RCC 7860 (cell line): ENCODE data around the gene GPX4.
A peak's percentile ranks its signal among the peaks of the same experiment; 100 is the strongest.

Source experiments
- DNase-seq: peaks from one replicate; pipeline ENCODE4 v3.0.0-alpha.2; 2015; ENCODE audit warnings: low spot score
- FAIRE-seq: peaks from 2 replicates; lab custom pipeline; 2012; peaks lifted over from hg19 to GRCh38; lab: Jason Lieb, UNC

Gene GPX4

GRCh38 chr19:1102407-1103131 is 1.2 kb upstream of the GPX4 start:
- FAIRE-seq = peak; percentile 98
- DNase-seq = peak; percentile 100

DNA sequence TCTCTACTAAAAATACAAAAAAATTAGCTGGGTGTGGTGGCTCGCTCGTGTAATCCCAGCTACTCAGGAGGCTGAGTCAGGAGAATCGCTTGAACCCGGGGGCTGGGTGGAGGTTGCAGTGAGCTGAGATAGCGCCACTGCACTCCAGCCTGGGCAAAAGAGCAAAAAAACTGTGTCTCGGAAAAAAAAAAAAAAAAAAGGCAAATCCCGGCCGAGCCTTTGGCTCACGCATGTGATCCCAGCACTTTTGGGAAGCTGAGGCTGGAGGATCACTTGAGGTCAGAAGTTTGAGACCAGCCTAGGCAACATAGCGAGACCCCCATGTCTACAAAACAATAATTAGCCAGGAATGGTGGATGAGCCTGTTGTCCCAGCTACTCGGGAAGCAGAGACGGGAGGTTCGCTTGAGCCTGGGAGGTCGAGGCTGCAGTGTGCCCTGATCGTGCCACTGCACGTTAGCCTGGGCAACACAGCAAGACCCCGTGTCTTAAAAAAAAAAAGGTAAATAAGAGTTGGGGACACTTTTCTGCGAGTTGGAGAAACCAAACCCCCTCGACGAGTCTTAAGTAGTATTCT is 574 bp upstream of the GPX4 start:
- FAIRE-seq (no peak), DNase-seq (peak; percentile 36)

DNA sequence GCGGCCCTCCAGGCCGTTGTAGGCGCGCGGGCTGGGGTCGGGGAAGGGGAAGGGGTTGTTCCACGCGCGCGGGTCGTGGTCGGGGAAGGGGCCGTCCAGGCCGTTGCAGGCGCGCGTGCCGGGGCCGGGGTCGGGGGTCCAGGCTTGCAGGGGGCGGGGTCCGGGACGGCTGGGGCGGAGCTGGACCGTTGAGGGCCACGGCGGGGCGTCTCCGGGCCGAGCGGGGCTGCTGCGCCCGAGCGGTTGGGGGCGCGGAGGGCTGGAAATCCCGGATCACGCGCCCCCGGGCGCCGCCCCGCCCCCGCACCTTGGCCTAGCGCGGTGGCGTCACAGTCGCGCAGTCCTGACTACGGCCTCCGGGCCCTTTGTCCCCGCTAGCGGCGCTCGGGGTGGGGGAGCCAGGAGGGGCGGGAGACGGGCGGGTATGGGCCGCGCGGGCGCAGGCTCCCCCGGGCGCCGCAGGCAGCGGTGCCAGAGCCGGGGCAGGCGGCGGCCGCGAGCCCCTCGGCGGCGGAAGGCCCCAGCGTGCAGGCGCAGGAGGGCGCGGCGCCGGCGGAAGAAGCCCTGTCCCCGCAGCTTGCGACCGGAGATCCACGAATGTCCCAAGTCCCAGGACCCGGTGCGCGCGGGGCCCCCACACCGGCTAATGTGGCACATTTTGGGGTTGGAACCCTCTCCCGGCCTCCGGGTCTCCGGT is 665 bp downstream of the GPX4 start:
- peak; percentile 57 for DNase-seq
- FAIRE-seq = no peak

- peak; percentile 23 for DNase-seq
- no peak for FAIRE-seq
Observed at GRCh38 chr19:1105008-1105872, 1.4 kb downstream of the GPX4 start.

DNA sequence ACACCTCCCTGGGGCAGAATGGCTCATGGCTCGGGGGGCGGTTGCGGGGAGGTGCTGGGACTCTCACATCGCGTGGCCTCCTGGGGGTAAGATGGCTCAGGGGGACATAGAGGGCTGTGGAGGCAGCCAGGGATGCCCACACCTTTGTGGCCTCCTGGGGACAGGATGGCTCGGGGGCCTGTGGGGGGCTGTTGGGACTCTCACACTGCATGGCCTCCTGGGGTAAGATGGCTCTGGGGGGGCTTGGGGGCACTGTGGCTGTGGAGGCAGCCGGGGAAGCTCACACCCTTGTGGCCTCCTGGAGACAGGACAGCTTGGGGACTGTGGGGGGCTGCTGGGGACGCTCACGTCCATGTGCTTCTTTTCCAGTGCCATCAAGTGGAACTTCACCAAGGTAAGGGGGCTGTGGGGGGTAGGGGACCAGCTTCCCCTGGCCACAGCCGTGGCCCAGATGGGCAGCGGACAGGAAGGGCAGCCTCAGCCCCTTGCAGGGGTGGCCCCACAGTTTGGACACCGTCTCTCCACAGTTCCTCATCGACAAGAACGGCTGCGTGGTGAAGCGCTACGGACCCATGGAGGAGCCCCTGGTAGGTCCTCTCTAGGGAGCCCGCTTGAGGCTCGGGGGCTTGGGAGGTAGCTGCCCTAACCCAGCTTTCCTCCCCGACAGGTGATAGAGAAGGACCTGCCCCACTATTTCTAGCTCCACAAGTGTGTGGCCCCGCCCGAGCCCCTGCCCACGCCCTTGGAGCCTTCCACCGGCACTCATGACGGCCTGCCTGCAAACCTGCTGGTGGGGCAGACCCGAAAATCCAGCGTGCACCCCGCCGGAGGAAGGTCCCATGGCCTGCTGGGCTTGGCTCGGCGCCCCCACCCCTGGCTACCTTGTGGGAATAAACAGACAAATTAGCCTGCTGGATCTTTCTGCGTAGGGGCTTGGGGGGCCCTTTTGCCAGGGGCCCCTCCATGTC is 2.4 kb downstream of the GPX4 start:
- DNase-seq (no peak), FAIRE-seq (no peak)

- DNase-seq (peak; percentile 53), FAIRE-seq (no peak)
Observed at GRCh38 chr19:1106841-1107660, 3.3 kb downstream of the GPX4 start.

- DNase-seq (no peak), FAIRE-seq (no peak)
Observed at GRCh38 chr19:1107661-1108261, 4.0 kb downstream of the GPX4 start.

GRCh38 chr19:1108291-1109031 is 4.7 kb downstream of the GPX4 start:
- no peak for FAIRE-seq

GRCh38 chr19:1109032-1109551 is 5.3 kb downstream of the GPX4 start:
- no peak for DNase-seq
- no peak for FAIRE-seq

More at GRCh38 chr19:1108291-1109031, 4.7 kb downstream of the GPX4 start:
- no peak for DNase-seq

DNA sequence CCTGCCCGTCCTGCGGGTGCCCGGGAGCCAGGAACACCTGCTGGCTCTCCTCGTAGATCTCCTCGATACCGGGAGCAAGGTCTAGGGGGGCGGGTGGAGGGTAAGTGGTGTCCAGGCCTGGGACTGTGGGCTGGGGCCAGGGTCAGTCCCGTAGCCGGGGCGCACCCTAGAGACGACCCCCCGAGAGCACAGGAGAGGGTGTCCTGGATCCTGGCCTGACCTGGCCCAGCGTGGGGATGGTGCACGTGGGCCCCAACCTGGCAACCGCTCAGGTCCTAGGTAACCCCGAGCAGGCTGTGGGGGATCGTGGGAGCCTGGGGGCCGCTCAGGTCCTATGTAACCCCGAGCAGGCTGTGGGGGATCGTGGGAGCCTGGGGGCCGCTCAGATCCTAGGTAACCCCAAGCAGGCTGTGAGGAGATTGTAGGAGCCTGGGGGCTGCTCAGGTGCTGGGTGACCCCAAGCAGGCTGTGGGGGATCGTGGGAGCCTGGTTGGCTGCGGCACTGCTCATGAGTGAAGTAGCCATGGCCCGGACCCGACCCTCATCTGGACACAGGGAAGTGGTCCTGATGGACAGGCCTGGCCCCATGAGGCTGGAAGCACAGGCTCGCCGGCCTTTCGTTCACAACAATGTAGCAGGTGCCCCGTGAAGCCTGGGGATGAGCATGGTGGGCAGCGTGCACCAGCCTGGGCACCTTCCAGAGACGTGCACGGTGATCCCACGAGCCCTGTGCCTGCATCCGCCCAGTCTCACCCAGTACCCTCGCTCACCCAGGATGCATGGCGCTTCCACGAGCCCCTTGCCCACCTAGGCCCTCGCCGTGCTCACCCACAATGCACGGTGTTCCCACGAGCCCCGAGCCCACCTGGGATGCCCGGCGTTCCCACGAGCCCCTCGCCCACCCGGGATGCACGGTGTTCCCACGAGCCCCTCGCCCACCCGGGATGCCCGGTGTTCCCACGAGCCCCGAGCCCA is 6.2 kb downstream of the GPX4 start:
- FAIRE-seq (no peak), DNase-seq (no peak)

DNA sequence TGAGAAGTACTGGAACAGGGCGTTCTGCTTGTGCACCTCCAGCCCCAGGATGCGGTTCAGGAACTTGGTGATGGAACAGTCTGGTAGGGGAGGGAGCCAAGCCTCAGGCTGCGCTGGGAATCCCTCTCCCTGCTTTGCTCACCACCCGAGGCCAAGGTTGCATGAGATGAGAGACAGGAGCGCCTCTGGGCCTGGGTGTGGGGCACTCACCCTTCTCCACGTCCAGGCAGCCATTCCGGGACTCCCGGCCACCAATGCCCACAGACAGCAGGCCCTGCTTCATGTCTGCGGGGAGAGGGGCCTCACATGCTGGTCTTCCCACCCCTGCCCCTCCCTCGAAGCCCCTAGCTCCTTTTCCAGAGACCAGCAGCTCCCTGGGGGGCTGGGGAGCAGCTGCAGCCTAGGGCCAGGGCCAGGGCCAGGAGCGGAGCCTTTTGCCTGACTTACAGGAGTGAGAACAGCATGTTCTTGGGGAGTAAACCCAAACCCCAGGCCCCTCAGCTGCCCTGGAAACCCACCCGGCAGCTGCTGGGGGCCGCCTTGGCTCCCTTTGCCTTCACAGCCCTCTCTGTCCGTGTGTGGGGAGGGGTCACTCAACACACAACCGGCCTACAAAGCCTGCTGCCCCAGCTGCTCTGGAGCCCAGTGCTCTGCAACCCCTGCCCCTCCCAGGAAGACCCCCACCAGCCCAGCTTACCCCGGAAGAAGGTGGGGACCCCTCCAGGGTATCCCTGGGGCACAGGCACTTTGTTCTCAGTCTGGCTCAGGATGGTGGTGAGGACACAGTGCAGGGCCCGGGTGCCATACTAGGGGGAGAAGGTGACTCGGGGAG is 7.2 kb downstream of the GPX4 start:
- FAIRE-seq = no peak
- peak; percentile 9 for DNase-seq

DNA sequence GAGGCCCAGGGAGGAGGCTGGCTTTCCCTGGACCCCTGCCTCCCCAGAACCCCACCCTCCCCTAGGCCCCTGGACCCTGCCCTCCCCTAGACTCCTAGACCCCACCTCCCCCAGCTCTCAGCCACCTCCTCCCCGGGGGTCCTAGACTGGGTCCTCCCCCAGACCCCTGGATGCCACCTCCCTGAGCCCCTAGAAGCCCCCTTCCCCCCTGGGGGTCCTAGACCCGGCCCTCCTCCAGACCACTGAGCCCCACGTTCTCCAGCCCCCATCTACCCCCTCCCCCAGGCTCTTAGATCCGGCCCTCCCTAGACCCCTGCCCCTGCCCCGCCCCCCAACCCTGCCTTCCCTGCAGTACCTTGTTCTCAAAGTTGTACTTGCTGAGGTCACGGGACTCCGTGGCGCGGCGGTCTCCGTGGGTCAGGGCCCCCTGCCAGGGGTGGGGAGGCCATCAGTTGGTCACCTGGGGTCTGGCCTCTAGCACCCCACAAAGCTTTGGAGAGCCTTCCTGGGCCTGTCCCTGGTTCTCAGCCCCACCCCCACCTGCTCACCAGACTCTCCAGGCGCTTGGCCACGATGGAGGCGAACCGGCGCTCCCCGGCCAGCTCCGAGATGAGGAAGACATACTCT is 8.0 kb downstream of the GPX4 start:
- DNase-seq (no peak), FAIRE-seq (no peak)

- DNase-seq (no peak), FAIRE-seq (no peak)
Observed at GRCh38 chr19:1112268-1113029, 8.7 kb downstream of the GPX4 start.
